NCI-H1436 treated with DMSO at 0.1 percent for 48 hours (cell line): Measurements from ENCODE around the gene CHMP3.
"Not testable (repeated sequence)": the region's sequence is repeated elsewhere in the genome, so short reads cannot be mapped to it uniquely, and the experiment has no call there.

ENCODE experiments used
- DNase-seq: peaks from one replicate; lab custom pipeline; 2025; lab: John Stamatoyannopoulos, UW

Gene CHMP3

DNA sequence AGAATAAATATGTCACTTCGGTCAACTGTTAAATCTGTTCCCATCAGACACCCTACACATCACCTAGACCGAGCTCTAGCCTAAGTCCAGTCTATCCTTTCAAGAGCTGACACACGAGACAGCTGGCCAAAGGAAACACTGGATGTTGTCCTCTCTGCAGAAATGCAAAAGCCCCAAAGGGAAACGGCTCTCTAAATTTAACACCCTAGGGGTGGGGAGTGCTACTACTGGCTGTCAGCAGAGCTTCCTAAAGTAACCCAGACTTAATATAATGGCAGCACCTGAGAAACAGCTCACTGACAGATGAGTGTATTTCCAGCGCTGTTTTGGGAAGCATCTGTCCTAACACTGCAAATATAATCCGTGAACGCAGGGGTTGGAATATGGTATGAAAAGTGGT lies 55.6 kb downstream of the CHMP3 start:
- DNase-seq, result no peak

DNA sequence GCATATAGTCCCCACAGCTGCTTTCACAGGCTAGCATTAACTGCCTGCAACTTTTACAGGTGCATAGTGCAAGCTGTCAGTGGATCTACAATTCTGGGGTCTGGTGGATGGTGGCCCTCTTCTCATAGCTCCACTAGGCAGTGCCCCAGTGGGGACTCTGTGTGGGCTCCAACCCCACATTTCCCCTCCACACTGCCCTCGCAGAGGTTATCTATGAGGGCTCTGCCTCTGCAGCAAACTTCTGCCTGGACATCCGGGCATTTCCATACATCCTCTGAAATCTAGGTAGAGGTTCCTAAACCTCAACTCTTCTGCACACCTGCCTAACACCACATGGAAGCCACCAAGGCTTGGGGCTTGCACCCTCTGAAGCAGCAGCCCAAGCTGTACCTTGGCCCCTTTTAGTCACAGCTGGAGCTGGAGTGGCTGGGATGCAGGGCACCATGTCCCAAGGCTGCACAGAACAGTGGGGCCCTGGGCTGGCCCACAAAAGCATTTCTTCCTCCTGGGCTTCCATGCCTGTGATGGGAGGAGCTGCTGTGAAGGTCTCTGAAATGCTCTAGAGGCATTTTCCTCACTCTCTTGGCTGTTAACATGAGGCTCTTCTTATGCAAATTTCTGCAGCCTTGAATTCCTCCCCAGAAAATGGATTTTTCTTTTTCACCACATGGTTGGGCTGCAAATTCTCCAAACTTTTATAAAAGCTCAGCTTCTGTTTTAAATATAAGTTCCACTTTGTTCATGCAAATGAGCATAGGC lies 62.7 kb downstream of the CHMP3 start:
- no peak for DNase-seq

DNA sequence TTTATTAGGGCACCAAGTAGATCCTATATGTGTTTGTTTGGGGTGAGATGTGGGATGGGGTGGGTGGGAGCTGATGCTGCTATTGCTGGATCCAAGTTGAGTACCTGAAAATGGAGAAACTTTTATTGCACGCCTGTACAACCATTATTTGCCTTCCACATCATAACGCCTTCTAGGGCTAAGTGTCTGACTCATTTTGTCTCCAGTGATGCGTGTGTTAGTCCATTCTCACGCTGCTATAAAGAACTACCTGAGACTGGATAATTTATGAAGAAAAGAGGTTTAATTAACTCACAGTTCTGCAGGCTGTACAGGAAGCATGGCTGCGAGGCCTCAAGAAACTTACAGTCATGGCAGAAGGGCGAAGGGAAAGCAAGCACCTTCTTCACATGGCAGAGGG lies 63.9 kb downstream of the CHMP3 start:
- no peak for DNase-seq

DNA sequence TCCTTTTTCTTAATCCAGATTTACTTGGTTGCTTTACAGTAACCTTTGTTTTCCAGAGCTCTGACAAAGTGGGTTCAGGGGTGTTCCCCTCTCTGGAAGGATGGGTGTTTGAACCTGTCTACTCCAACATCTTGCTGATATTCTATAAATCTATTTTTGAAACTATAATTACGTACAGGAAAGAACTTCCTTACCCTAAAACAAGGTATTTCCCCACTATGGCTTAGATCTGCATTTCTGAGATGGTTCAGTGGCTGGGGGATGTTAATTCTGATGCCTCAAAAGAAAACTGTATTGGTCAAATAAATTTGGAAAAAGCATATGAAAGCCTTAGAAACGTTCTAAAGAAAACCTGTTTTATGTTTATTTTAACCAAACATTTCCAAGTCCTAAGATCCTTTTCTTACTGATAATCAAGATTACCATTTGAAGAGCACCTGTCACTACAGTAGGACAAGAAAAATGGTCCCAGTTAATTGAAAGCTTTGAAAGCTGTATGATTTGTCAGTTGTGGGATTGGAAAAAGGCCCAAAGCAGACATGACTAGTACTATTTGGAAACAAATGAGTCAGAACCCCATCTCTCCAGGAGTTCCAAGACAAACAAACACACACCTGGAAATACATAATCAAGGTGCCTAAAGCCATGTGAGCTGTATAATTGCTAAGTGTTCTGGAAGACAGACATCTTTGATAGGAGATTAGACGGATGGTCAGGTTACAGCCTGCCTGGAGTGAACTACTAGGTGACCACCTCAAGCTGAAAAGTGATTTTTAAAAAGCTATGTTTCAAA lies 64.6 kb downstream of the CHMP3 start:
- no peak for DNase-seq

DNA sequence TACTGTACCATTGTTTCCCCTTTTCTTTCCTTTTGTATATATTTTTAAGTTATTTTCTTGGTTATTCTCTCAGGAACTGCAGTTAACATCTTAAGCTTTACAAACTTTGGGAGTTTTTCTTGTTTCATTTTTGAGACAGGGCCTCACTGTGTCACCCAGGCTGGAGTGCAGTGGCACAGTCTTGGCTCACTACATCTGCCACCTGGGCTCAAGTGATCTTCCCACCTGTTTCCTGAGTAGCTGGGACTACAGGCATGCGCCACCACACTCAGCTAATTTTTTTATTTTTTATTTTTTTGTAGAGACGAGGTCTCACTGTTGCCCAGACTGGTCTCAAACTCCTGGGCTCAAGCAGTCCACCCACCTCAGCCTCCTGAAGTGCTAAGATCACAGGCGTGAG lies 66.9 kb downstream of the CHMP3 start:
- DNase-seq, result not testable (repeated sequence)

DNA sequence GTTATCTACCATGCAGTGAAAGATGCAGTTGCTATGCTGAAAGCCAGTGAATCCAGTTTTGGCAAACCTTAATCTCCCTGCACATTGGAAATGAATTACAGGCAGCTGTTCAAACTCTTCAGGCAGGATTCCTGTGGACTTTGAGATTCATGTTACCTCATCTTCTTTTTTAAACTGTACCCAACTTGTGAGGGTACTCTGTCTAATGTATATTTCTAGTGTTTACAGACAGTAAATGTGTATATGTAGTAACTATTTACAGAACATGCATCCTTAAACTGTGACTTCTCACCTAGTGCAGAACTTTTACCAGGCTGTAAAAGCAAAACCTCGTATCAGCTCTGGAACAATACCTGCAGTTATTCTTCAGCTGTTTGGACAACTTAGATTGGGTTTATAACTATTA lies 71.2 kb downstream of the CHMP3 start:
- no peak for DNase-seq

DNA sequence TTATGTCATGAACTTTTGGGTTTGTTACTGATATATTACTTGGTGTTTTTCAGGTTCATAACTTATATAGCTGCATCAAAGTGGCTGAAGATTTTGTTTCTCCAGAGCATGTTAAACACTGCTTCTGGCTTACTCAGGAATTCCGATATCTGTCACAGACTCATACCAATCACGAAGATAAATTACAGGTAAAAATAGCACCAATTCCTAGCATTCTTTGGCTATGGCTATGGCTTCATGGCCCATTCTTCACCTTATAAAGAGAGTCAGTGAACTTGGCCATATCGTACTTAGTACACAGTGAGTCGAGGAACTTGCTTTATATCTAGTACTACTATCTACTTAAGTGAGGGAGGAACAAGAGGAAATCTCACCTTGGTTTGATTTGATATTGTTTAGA lies 72.2 kb downstream of the CHMP3 start:
- DNase-seq, result no peak

DNA sequence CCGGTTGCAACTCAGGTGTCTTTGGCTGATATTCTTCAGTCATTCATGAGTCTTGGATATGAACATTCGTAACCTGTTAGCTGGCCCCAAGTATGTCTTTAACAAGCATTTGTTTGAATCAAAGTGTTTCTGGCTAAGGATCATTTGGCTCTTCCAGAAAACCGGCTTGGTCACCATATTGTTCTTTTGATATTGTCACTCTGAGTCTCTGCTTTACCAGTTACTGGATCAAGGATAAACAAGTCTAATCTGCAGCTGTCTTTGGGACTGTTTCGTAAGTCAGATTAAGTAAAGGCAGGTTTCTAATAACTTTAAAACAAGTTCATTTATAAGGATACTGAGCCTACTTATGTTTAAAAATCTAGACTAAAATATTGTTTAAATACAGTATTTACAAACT lies 73.0 kb downstream of the CHMP3 start:
- no peak for DNase-seq

DNA sequence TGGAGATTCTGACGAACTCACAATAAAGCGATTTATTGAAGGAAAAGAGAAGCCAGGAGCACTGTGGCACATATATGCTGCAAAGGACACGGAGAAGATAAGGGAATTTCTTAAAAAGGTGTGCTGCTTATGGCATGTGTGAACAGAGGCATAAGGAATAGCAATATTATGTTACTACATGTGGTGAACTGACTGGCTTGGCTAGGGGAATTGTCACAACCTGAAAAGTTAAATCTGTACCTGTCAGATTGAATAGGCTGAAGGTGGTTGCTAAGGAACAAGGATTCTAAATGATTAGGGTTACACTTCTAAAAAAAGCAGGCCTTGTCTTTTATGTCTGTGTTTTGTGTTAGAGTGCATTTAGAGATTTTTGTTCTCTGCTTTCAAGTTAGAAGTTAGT lies 73.7 kb downstream of the CHMP3 start:
- DNase-seq, result no peak

DNA sequence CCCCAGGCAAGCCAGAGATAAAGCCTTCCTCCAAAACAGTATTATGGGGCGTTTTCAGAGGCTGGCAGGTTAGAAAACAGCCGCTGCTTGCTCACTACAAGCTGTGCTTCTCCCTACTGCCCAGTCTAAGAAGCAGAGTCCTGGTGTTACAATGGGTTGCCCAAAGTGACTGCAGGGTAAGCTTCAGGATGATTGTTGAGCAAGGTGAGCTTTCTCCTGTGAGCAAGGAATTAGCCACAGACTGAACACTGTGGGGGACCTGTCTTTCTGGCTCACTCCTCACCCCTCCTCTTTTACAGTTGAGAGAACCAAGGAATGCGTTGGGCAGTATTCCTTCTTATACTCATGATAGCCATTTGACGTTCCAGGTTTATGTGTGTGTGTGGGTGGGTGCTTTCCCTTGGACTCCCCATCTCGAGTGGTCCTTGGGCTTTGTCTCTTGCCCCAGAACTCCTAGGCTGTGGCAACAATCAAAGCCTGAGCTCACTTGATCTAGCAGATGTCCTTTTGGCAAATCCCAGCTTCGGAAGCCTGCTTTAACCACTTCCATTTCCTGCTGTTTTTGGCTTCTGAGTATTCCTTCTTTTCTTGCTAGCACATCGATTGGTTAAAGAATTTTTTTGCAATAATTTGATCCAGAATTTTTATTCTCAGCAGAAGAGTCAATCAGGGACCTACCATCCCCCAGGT lies 74.5 kb downstream of the CHMP3 start:
- DNase-seq, result no peak

DNA sequence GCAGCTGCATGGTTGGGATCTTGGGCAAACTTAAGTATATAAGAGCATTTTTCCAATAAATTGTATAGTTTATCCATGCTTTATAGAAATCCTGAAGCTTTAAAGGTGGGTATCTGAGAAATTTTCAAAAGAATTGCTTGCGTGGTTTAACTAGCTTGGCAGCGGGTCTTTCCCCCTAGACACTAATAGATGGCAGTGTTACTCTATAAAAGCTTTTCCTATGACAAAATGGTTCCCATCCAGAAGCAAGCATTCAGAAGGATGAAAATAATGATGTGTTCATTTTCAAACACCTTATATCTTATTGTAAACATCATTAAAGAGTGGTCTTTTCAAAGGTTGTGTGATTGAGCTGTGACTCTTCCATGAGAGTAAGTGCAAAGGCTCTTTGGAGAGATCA lies 76.2 kb downstream of the CHMP3 start:
- no peak for DNase-seq

DNA sequence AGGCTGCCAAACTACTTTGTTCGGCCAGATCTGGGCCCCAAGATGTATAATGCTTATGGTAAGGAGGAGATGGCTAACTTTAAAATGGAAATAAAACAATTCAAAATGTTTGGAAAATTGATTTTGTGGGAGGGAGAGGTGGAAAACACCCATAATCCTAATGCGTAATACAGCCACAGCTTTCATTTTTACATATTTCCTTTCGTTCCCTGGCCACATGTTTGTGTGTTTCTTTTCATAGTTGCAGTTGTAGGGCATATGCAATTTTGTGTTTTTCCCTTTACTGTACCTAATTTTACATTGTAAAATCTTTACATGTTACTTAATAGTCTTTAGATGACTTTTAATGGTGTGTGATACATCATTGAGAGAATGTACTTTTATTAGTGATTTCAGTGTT lies 77.4 kb downstream of the CHMP3 start:
- no peak for DNase-seq

DNA sequence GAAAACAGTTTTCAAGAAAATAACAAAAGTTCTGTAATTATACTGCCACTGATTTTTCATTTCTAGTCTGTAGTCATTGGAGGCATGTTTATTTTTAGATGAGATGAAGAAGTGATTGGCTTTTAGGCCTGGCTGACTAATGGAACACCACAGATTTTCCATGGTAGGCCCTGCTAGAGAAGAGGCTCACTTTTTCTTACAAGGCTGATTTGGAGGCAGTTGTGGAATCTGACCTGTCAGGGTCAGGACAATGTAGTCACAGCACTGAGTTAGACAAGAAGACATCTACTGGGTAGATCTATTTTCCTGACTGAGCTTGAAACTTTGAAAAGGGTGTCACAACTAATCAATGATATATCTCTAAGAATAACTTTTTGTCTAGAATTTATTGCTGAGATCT lies 78.1 kb downstream of the CHMP3 start:
- no peak for DNase-seq

DNA sequence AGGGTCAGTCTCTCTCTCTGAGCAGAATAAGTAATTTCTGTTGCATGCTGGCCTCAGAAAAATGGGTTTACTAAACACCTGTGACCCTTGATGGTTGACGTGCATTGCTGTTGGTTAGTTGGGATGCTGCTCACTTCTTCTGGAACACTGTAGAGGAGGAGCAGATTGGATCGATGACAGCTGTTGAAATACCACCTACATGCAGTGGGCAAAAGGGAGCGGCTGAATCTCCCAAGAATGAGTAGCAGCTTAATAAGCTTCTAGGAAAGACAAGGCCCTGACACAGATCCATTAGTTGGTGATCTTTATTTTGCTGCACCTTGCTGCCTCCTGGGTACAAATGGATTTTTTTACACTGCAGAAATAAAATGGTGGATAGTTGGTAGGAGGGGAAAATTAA lies 78.9 kb downstream of the CHMP3 start:
- DNase-seq, result no peak

DNA sequence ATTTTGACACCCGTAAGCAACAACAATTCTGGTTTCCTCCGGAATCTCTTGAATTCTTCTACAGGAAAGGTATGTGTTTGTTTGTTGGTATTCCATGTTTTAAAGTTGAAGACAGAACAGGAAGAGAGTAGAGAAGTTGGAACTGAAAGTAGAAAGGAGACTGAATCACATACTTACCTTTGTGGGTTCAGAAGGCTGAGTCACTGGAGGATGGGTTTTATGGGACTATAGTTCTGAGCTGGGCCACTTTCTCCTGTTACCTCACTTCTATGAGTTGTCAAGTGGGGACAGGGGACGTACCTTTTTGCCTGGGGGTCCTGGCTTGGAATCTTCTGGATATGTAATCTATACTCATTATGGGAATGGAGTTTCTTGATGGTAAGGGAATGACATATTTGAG lies 81.2 kb downstream of the CHMP3 start:
- no peak for DNase-seq

DNA sequence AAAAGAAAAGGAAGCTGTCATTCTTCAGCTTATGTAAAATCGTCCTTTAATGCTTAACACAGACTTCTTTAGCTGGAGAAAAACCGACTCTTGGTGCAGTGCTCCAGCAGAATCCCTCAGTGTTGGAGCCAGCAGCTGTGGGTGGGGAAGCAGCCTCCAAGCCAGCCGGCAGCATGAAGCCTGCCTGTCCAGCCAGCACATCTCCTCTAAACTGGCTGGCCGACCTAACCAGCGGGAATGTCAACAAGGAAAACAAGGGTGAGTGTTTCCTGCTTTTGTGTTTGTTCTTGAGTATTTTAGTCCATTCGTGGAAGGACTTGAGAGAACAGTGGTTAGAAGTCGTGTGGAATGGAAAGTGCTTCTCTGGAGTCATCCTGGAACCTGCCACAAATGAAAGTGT lies 83.1 kb downstream of the CHMP3 start:
- DNase-seq, result no peak

DNA sequence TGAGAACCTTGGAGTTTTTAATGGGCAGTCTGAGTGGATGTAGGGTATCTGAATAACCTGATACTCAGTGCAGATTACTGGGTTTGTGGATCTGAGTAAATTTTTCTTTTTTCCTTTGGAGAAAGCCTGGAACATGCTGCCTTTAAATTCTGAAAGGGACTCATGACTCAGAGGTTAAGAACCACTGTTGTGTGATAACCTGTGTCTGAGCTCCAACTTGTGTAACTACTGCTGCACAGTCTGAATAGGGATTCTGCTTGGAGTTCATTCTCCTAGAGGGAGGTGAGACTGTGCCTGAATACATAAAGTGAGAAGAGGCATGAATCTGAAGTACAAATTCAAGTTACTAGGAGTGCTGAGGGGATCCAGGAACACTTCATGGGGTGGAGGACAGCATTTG lies 85.9 kb downstream of the CHMP3 start:
- no peak for DNase-seq

DNA sequence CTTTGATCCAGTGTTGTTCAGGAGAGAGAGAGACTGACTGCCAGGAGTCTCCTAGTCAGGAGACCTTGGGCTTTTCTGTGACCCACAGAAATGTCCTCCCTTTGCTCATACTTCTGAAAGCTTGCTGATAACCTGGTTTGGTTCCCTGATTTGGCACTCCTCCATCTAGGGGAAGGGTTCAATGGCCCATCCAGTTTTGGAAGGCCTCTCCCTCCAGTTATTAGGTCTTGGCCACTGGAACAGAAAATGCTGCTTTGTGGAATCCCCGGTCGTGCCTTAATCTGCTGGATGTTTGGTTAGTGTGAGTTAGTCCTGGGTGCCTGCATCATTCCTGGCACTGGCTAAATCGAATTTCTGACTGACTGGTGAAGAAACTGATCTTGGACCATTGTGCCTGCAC lies 86.3 kb downstream of the CHMP3 start:
- DNase-seq, result no peak

DNA sequence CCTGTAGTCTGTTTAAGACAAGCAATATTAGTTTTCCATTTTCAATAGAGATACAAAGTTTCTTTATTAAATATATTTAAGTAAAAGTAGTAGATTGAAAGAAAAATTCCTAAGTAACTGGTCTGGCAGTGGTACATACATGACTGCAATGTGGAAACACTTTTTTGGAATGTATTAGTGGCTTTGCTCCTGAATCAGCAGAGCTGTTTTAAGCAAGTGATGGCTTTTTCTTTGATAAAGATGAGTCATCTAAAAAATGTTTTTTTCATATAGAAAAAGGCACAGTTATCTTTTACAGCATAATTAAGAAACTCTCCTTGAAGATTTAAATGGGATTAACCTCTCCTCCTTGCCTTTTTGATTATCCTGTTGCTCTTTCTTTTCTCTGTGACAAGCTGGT lies 87.2 kb downstream of the CHMP3 start:
- DNase-seq, result no peak

DNA sequence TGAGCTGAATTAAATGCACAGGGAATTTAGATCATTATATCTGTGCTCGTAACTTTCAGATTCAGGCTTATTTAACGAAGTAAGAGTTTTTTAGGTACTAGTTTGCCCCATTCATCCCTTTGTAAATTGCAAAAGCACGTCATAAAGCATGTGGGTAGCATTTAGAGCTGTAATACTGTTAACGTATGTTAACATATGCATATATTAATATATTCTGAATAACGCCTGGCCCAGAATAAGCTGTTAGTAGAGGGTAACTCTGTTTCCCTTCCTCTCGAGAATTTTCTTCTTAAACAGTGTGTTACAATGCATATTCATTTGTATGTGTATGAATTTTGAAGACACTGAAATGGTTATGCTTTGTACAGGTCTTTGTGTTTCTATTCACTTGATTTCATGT lies 91.6 kb downstream of the CHMP3 start:
- DNase-seq, result no peak

DNA sequence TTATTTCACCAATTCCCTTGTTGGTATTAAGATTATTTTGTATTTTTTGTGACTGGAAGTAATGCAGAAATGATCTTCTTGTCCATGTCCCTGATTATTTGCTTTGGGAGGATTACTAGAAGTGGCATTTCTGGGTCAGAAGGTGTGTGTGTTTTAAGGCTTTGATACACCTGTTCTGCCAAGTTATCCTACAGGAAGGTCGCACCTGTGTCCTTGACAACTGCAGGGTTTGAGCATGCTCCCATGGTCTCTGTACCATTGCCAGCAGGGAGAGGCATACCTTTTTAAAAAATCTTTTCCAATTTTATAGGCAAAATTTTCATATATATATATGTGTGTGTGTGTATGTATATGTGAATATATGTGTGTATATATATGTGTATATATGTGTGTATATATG lies 92.4 kb downstream of the CHMP3 start:
- no peak for DNase-seq

DNA sequence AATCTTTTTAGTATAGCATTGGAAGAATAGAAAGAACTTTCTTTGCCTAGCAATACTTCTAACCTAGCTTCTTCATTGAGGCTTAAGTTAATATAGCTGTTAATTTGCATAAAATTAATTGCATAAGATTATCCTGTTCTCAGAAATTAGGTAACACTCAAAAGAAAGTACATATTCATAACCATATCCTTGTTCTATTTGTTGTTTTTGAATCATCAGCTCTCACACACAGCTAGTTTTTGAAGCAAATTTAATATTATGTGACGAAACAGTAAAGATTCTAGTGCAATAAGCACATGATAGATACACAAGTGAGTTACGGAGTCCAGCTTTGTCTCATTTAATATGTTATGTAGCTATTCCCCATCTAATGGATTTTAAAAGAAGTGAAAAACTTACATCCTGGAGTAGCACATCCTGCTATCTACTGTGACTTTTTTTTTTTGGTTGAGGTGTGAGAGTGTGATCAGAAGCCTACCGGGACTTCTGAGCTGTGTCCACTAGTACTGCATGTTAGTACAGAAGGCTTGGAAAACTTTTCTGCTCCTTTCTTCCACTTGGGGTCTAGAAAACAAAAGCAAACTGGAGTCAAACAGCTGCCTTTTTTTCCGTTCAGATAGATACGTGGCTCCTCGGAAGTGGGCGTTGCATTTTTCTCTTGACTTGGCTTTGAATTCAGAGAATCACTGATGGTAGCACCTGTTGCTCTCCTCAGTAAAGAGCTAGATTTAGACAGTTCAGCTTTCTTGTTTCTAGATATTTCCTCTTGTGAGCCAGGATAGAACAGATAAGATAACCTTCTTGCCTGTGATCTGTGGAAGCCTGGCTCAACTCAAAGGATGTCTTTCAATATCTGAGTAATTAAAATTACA lies 94.8 kb downstream of the CHMP3 start:
- DNase-seq, result no peak
